HFFc6 (cell line): Measurements from ENCODE around the gene MYOC. TPM values are rescaled to one million over a fixed set of nuclear protein-coding genes. Genes with fewer than 3 reads are reported as not detected.

Source experiments
- DNase-seq: peaks from one replicate; pipeline ENCODE4 v3.0.0-alpha.2; 2018
- H3K27ac Mint-ChIP-seq: 2 replicates; pipeline ENCODE4 v1.8.0; 2020; ENCODE audit warnings: mild to moderate bottlenecking, mixed read lengths
- H3K27me3 Mint-ChIP-seq: 2 replicates; pipeline ENCODE4 v1.8.0; 2021; ENCODE audit warnings: mild to moderate bottlenecking, moderate library complexity, mixed read lengths; ENCODE audit not compliant: insufficient read depth
- H3K36me3 Mint-ChIP-seq: 2 replicates; pipeline ENCODE4 v1.8.0; 2021; ENCODE audit warnings: low read depth, mixed read lengths
- H3K4me1 Mint-ChIP-seq: 2 replicates; pipeline ENCODE4 v1.8.0; 2020; ENCODE audit warnings: low read depth, mixed read lengths
- H3K4me3 Mint-ChIP-seq: 2 replicates; pipeline ENCODE4 v1.8.0; 2020; ENCODE audit warnings: mild to moderate bottlenecking, moderate library complexity, mixed read lengths
- H3K9me3 Mint-ChIP-seq: 2 replicates; pipeline ENCODE4 v1.8.0; 2020; ENCODE audit warnings: mild to moderate bottlenecking, mixed read lengths
- CTCF ChIP-seq: fragments of 200-600 bp; sonication (generic); IDR thresholded peaks from 2 replicates; pipeline ENCODE4 v1.5.0; 2021; ENCODE audit warnings: antibody characterized with exemption, mild to moderate bottlenecking
- total RNA-seq, 6 experiments: library from RNA; stranded (reverse); fragmentation: NEBNext Ultra II Directional; extraction: Animal tissue kit (Norgen Biotek cat#: 25700); gene quantifications; 2 replicates in 1 of 6; 3 replicates in 5 of 6; pipeline ENCODE4 v1.2.3, GENCODE V29; 2021

MYOC gene
- total RNA-seq, 6 experiments from 2014 or later: 0.10 TPM; not detected in 5

- H3K27ac Mint-ChIP-seq: no peak overlapping the region
- no peak for TF ChIP-seq CTCF
- H3K4me3 Mint-ChIP-seq: no peak overlapping the region
- H3K9me3 Mint-ChIP-seq: no peaks in the 10 kb centered on the region
- peaks cover 24% of the 10 kb centered on the region for H3K4me1 Mint-ChIP-seq
- H3K27me3 Mint-ChIP-seq: no peaks in the 10 kb centered on the region
- peaks cover 38% of the 10 kb centered on the region for H3K36me3 Mint-ChIP-seq
- no peak for DNase-seq
Observed at GRCh38 chr1:171585715-171586114, 66.8 kb downstream of the MYOC start.

Other genes starting within 250 kb of the MYOC start
- 100 to 1,000 TPM; 125 to 144 (median 136) TPM for gene PRRC2C, start 167.2 kb downstream of the MYOC start, total RNA-seq
- gene MYOCOS, start 30.4 kb downstream of the MYOC start, total RNA-seq: not detected
- 10 to 100 TPM; 12.8 to 14.7 (median 13.4) TPM for gene VAMP4, start 89.4 kb upstream of the MYOC start, total RNA-seq
- 10 to 100 TPM; 23.4 to 31.5 (median 25.4) TPM for gene METTL13, start 129.0 kb upstream of the MYOC start, total RNA-seq
- under 1 TPM; 0.25 to 0.73 (median 0.39) TPM for gene DNM3, start 188.8 kb upstream of the MYOC start, total RNA-seq